H9 (cell line): ENCODE data around the gene RASGEF1C. TPM values are rescaled to one million over a fixed set of nuclear protein-coding genes. Genes with fewer than 3 reads are reported as not detected.

Experiments
- DNase-seq: peaks from one replicate; pipeline ENCODE4 v3.0.0-alpha.2; 2017
- H2AFZ ChIP-seq: one replicate; pipeline ENCODE4 v1.6.1; 2013; ENCODE audit warnings: mild to moderate bottlenecking, low read length, control low read depth, moderate library complexity
- H2AK5ac ChIP-seq: 2 replicates; pipeline ENCODE4 v1.6.1; 2013; ENCODE audit warnings: low read length, control low read depth, mixed read lengths; ENCODE audit not compliant: insufficient read length
- H2BK120ac ChIP-seq: one replicate; pipeline ENCODE4 v1.6.1; 2013; ENCODE audit warnings: low read depth, mild to moderate bottlenecking, low read length, control low read depth, inconsistent platforms; ENCODE audit not compliant: poor library complexity, severe bottlenecking
- H2BK12ac ChIP-seq: 2 replicates; pipeline ENCODE4 v1.6.1; 2013; ENCODE audit warnings: low read length, control low read depth, mixed read lengths, low read depth; ENCODE audit not compliant: insufficient read length
- H2BK15ac ChIP-seq: 2 replicates; pipeline ENCODE4 v1.6.1; 2013; ENCODE audit warnings: low read depth, low read length, control low read depth
- H2BK20ac ChIP-seq: one replicate; pipeline ENCODE4 v1.6.1; 2013; ENCODE audit warnings: low read depth, mild to moderate bottlenecking, low read length, control low read depth, inconsistent platforms; ENCODE audit not compliant: poor library complexity, severe bottlenecking
- H2BK5ac ChIP-seq: 2 replicates; pipeline ENCODE4 v1.6.1; 2013; ENCODE audit warnings: low read length, control low read depth, mixed read lengths; ENCODE audit not compliant: insufficient read length
- H3K14ac ChIP-seq: 2 replicates; pipeline ENCODE4 v1.6.1; 2013; ENCODE audit warnings: low read length, control low read depth; ENCODE audit not compliant: insufficient read depth
- H3K18ac ChIP-seq: 2 replicates; pipeline ENCODE4 v1.6.1; 2013; ENCODE audit warnings: low read depth, mild to moderate bottlenecking, mixed read lengths, low read length, control low read depth; ENCODE audit not compliant: insufficient read length
- H3K23ac ChIP-seq: 2 replicates; pipeline ENCODE4 v1.6.1; 2013; ENCODE audit warnings: low read length, control low read depth, mixed read lengths, low read depth; ENCODE audit not compliant: insufficient read length
- H3K23me2 ChIP-seq: 2 replicates; pipeline ENCODE4 v1.6.1; 2013; ENCODE audit warnings: low read depth, mild to moderate bottlenecking, mixed read lengths, low read length, control low read depth; ENCODE audit not compliant: insufficient read length, poor library complexity, severe bottlenecking
- H3K27ac ChIP-seq: 2 replicates; pipeline ENCODE4 v1.5.1; 2013; ENCODE audit warnings: low read length, control low read depth, mixed read lengths, low read depth; ENCODE audit not compliant: insufficient read length
- H3K27me3 ChIP-seq: 2 replicates; pipeline ENCODE4 v1.6.1; 2013; ENCODE audit warnings: low read length, control low read depth, inconsistent platforms; ENCODE audit not compliant: insufficient read depth
- H3K4ac ChIP-seq: 2 replicates; pipeline ENCODE4 v1.6.1; 2013; ENCODE audit warnings: low read depth, mild to moderate bottlenecking, control low read depth, inconsistent platforms, low read length, moderate library complexity
- H3K4me1 ChIP-seq: 2 replicates; pipeline ENCODE4 v1.6.1; 2013; ENCODE audit warnings: low read length, control low read depth, inconsistent platforms; ENCODE audit not compliant: insufficient read depth
- H3K4me2 ChIP-seq: 2 replicates; pipeline ENCODE4 v1.6.1; 2013; ENCODE audit warnings: low read length, control low read depth, mixed read lengths; ENCODE audit not compliant: insufficient read length, insufficient read depth
- H3K56ac ChIP-seq: 2 replicates; pipeline ENCODE4 v1.6.1; 2013; ENCODE audit warnings: low read depth, mild to moderate bottlenecking, mixed read lengths, low read length, control low read depth; ENCODE audit not compliant: insufficient read length
- H3K79me1 ChIP-seq: 2 replicates; pipeline ENCODE4 v1.6.1; 2013; ENCODE audit warnings: low read depth, mild to moderate bottlenecking, moderate library complexity, low read length, control low read depth, inconsistent platforms; ENCODE audit not compliant: insufficient read depth, poor library complexity, severe bottlenecking
- H3K79me2 ChIP-seq: 2 replicates; pipeline ENCODE4 v1.6.1; 2013; ENCODE audit warnings: low read length, control low read depth, inconsistent platforms; ENCODE audit not compliant: insufficient read depth
- H3K9ac ChIP-seq: 2 replicates; pipeline ENCODE4 v1.6.1; 2013; ENCODE audit warnings: low read length, control low read depth, mixed read lengths; ENCODE audit not compliant: insufficient read length; ENCODE audit errors: extremely low read depth
- H3K9me3 ChIP-seq: one replicate; pipeline ENCODE4 v1.6.1; 2013; ENCODE audit warnings: low read depth, low read length, inconsistent platforms; ENCODE audit not compliant: control insufficient read depth
- H3T11ph ChIP-seq: one replicate; pipeline ENCODE4 v1.6.1; 2013; ENCODE audit warnings: mild to moderate bottlenecking, low read length, control low read depth, inconsistent platforms
- H4K20me1 ChIP-seq: one replicate; pipeline ENCODE4 v1.6.1; 2013; ENCODE audit not compliant: control insufficient read depth, insufficient read length, insufficient read depth
- H4K5ac ChIP-seq: 2 replicates; pipeline ENCODE4 v1.6.1; 2013; ENCODE audit warnings: low read depth, mild to moderate bottlenecking, mixed read lengths, low read length, control low read depth; ENCODE audit not compliant: insufficient read length
- H4K8ac ChIP-seq: replicated peaks from 2 replicates; pipeline ENCODE4 v1.6.1; 2013; ENCODE audit warnings: low read length, control low read depth, mixed read lengths, low read depth; ENCODE audit not compliant: insufficient read length
- H4K91ac ChIP-seq: 2 replicates; pipeline ENCODE4 v1.6.1; 2013; ENCODE audit warnings: low read depth, mild to moderate bottlenecking, moderate library complexity, mixed read lengths, low read length, control low read depth; ENCODE audit not compliant: insufficient read length
- H3K27ac Mint-ChIP-seq, 3 experiments: 2 replicates in 2 of 3; 3 replicates in 1 of 3; pipeline ENCODE4 v1.8.0; 2020 to 2021; ENCODE audit warnings: mixed read lengths in 3 of 3, mild to moderate bottlenecking in 1 of 3, moderate library complexity in 1 of 3
- H3K27me3 Mint-ChIP-seq: 2 replicates; pipeline ENCODE4 v1.8.0; 2021; ENCODE audit warnings: low read depth, mild to moderate bottlenecking, moderate library complexity, mixed read lengths
- H3K36me3 Mint-ChIP-seq, 3 experiments: 2 replicates in 2 of 3; 3 replicates in 1 of 3; pipeline ENCODE4 v1.8.0; 2020 to 2021; ENCODE audit warnings: low read depth in 3 of 3, mixed read lengths in 3 of 3; ENCODE audit not compliant: insufficient read depth in 1 of 3
- H3K4me1 Mint-ChIP-seq, 2 experiments: 2 replicates each; pipeline ENCODE4 v1.8.0; 2020; ENCODE audit warnings: mixed read lengths in 2 of 2
- H3K4me3 Mint-ChIP-seq, 2 experiments: 2 replicates in 1 of 2; 3 replicates in 1 of 2; pipeline ENCODE4 v1.8.0; 2020 to 2021; ENCODE audit warnings: mild to moderate bottlenecking in 2 of 2, mixed read lengths in 2 of 2, moderate library complexity in 1 of 2
- H3K9me3 Mint-ChIP-seq, 2 experiments: 2 replicates in 1 of 2; 3 replicates in 1 of 2; pipeline ENCODE4 v1.8.0; 2020; ENCODE audit warnings: mild to moderate bottlenecking in 2 of 2, mixed read lengths in 2 of 2, moderate library complexity in 1 of 2
- WGBS: extraction: QIAGEN DNeasy Blood & Tissue Kit; methylation state at CpG from one replicate; pipeline ENCODE4 v1.1.7; 2013; ENCODE audit warnings: missing lambda C conversion rate, low lambda C conversion rate, mixed read lengths; ENCODE audit not compliant: insufficient read length; ENCODE audit errors: extremely low coverage; 5-methylcytosine and 5-hydroxymethylcytosine counted together
- total RNA-seq: library from RNA; stranded (reverse); gene quantifications from 2 replicates; pipeline ENCODE4 v1.2.1, GENCODE V29; 2021
- TF ChIP-seq, protein P1 (sequence below): fragments of 200-600 bp; sonication (generic); conservative IDR thresholded peaks from 3 replicates; pipeline ENCODE4 v1.8.0; 2021; ENCODE audit warnings: antibody characterized with exemption, mild to moderate bottlenecking

Gene RASGEF1C
- total RNA-seq, 1 experiment from 2014 or later, result 0.83 TPM

DNA sequence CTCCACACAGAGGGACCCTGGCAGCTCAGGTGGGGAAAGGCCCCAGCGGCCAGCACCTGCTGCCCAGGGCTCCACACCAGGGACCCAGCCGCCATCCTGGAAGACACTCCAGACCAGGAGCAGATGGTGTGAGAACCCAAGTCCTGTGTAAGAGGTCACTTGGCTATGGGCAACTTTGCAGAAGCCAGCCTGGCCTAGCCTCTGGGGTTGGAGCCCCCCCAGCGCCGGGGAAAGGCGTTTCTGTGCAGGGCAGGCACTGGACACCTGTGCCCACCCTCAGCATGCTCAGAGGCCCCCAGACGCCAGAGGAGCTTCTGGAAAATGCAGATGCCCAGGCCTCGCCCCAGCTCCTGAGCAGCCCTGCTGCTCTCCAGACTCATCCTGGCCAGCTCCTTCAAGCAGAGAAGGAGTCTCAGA lies 34.0 kb downstream of the RASGEF1C start:
- Histone ChIP-seq H4K91ac (no peak overlapping the region), H2BK12ac (no peak overlapping the region), H4K8ac (no peak overlapping the region), H3K56ac (no peak overlapping the region), H3K79me2 (no peaks in the 10 kb centered on the region), H3T11ph (no peak overlapping the region), H3K4me1 (no peaks in the 10 kb centered on the region), H3K9ac (no peak overlapping the region), H3K23ac (no peak overlapping the region), H2BK15ac (no peak overlapping the region), H4K5ac (no peak overlapping the region), H2BK20ac (no peak overlapping the region), H4K20me1 (no peaks in the 10 kb centered on the region), H2BK5ac (no peak overlapping the region), H3K4me2 (no peak overlapping the region), H3K14ac (no peak overlapping the region), H2AK5ac (no peak overlapping the region), H3K18ac (no peak overlapping the region), H2BK120ac (no peak overlapping the region), H3K4ac (no peak overlapping the region), H3K23me2 (no peaks in the 10 kb centered on the region), H3K27ac (no peak overlapping the region), H2AFZ (no peak overlapping the region), H3K27me3 (no peaks in the 10 kb centered on the region), H3K9me3 (no peaks in the 10 kb centered on the region), H3K79me1 (no peaks in the 10 kb centered on the region)
- no peak overlapping the region for H3K4me3 Mint-ChIP-seq
- H3K27me3 Mint-ChIP-seq, result no peaks in the 10 kb centered on the region
- H3K9me3 Mint-ChIP-seq, result no peaks in the 10 kb centered on the region
- DNase-seq, result no peak
- no peaks in the 10 kb centered on the region for H3K36me3 Mint-ChIP-seq
- H3K27ac Mint-ChIP-seq, result no peak overlapping the region
- TF ChIP-seq, protein P1, sequence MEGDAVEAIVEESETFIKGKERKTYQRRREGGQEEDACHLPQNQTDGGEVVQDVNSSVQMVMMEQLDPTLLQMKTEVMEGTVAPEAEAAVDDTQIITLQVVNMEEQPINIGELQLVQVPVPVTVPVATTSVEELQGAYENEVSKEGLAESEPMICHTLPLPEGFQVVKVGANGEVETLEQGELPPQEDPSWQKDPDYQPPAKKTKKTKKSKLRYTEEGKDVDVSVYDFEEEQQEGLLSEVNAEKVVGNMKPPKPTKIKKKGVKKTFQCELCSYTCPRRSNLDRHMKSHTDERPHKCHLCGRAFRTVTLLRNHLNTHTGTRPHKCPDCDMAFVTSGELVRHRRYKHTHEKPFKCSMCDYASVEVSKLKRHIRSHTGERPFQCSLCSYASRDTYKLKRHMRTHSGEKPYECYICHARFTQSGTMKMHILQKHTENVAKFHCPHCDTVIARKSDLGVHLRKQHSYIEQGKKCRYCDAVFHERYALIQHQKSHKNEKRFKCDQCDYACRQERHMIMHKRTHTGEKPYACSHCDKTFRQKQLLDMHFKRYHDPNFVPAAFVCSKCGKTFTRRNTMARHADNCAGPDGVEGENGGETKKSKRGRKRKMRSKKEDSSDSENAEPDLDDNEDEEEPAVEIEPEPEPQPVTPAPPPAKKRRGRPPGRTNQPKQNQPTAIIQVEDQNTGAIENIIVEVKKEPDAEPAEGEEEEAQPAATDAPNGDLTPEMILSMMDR, result no peak
- H3K4me1 Mint-ChIP-seq, result peaks cover 9 to 22% of the 10 kb centered on the region in 2 experiments
- no CpG with 5 or more reads among the region's 7 CpGs for WGBS
